Measurements from ENCODE around the gene TRMT61B.

The TRMT61B gene

DNA sequence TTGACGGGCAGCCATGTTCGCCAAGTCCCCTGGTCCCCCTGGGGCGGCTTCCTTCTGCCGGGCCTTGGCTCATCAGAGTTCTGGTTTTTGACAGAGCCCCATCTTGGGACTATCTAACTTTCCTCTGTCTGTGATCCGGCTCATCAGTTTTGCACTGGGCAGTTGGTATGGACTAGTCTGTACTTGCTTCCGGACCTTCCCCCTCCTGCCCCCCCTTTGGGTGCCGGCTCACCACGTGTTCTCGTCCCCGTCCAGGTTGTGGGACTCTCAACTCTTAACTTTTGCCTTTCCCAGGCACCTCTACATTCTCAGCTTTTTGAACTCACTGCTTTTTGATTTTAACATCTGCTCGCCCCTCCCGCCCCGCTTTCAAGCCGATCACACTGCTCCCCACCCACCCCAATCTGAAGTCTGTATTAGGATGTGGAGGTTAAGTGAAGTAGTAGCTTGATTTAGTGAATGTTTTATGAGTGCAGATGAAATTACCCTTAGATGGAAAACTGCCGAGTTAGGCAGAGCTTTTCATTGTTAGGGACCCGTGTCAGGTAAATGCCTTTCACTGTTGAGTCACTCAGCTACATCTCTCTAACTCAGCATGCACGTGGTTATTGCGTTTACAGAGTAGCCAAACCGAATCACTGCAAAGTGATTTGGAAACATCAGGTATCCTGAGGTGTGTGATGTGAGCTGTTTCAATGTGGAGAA, 25.2 kb upstream of the TRMT61B start:
- Mint-ChIP-seq H3K27me3 (ENCODE audit: low read depth) (no peaks in the 10 kb centered on the region), H3K4me1 (ENCODE audit: low read depth) (peaks cover 31% of the 10 kb centered on the region), H3K27ac (peak overlapping the region; percentile 99), H3K36me3 (ENCODE audit: low read depth) (peaks cover 10% of the 10 kb centered on the region), H3K9me3 (no peaks in the 10 kb centered on the region), H3K4me3 (peak overlapping the region; percentile 98)
- peak; percentile 41 for DNase-seq (ENCODE audit: low spot score)

DNA sequence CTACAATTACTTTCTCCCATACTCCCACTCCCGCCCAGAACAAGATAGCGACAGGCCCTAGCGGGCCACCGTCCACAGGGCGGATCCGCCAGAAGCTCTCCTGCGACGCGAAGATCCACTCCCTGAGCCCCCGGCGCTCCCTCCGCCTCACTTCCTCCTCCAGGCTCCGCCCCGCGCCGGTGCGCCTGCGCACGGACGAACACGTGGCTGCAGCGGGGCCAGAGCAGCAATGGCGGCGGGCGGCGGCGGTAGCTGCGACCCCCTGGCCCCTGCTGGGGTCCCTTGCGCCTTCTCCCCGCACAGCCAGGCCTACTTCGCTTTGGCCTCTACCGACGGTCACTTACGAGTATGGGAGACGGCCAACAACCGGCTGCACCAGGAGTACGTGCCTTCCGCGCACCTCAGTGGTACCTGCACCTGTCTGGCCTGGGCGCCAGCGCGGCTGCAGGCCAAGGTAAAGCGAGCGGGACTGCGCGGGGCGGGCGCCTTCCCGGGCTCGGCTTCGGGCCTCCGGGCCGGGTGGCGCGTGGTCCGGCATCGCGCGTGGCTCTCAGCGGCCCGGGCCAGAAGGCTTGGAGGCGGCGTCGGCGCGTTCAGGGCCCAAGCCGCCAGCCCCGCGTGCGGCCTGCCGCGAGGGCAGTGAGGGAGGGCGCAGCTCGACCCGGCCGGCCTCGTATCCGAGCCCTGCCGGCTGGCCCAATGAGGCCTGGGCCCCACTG, 24.5 kb upstream of the TRMT61B start, which contains the start of gene WDR43:
Gene WDR43 (plus strand): TSS at position 198 of the 719 bp plus-strand sequence. CDS start 32 bp downstream, at position 230.
- H3K27me3 Mint-ChIP-seq (ENCODE audit: low read depth), result peaks cover 2% of the 10 kb centered on the region
- H3K9me3 Mint-ChIP-seq, result no peaks in the 10 kb centered on the region
- H3K36me3 Mint-ChIP-seq (ENCODE audit: low read depth), result peaks cover 10% of the 10 kb centered on the region
- H3K4me1 Mint-ChIP-seq (ENCODE audit: low read depth), result peaks cover 31% of the 10 kb centered on the region
- peak within 1 kb of the TSS; percentile 98 for H3K4me3 Mint-ChIP-seq
- peak; percentile 98 for DNase-seq (ENCODE audit: low spot score)
- peak within 1 kb of the TSS; percentile 99 for H3K27ac Mint-ChIP-seq

DNA sequence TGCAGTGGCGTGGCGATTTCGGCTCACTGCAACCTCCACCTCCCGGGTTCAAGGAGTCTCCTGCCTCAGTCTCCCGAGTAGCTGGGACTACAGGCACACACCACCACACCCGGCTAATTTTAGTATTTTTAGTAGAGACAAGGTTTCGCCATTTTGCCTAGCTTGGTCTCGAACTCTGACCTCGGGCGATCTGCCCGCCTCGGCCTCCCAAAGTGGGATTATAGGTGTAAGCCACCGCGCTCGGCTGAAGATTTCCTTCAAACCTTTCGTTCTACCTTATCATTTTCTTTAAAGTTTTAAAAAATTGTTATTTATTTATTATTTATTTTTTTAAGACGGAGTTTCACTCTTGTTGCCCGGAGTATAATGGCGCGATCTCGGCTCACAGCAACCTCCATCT, 23.4 kb upstream of the TRMT61B start:
- H3K9me3 Mint-ChIP-seq, result no peaks in the 10 kb centered on the region
- H3K27ac Mint-ChIP-seq, result no peak overlapping the region
- peak overlapping the region; percentile 47 for H3K4me3 Mint-ChIP-seq
- DNase-seq (ENCODE audit: low spot score), result no peak
- peaks cover 8% of the 10 kb centered on the region for H3K36me3 Mint-ChIP-seq (ENCODE audit: low read depth)
- peaks cover 25% of the 10 kb centered on the region for H3K4me1 Mint-ChIP-seq (ENCODE audit: low read depth)
- peaks cover 7% of the 10 kb centered on the region for H3K27me3 Mint-ChIP-seq (ENCODE audit: low read depth)

- no peak for DNase-seq (ENCODE audit: low spot score)
- no peak overlapping the region for H3K27ac Mint-ChIP-seq
These were observed 10.1 kb upstream of the TRMT61B start for GRCh38 chr2:28880193-28880592.

GRCh38 chr2:28871620-28872019, 1.5 kb upstream of the TRMT61B start:
- Mint-ChIP-seq H3K36me3 (ENCODE audit: low read depth) (peaks cover 10% of the 10 kb centered on the region), H3K27me3 (ENCODE audit: low read depth) (peaks cover 22% of the 10 kb centered on the region), H3K27ac (no peak overlapping the region), H3K9me3 (no peaks in the 10 kb centered on the region), H3K4me3 (peak overlapping the region; percentile 98), H3K4me1 (ENCODE audit: low read depth) (peaks cover 15% of the 10 kb centered on the region)
- DNase-seq (ENCODE audit: low spot score), result no peak

More at GRCh38 chr2:28880193-28880592, 10.1 kb upstream of the TRMT61B start:
- Mint-ChIP-seq H3K36me3 (ENCODE audit: low read depth) (no peaks in the 10 kb centered on the region), H3K9me3 (no peaks in the 10 kb centered on the region), H3K4me1 (ENCODE audit: low read depth) (no peaks in the 10 kb centered on the region), H3K27me3 (ENCODE audit: low read depth) (peaks cover 32% of the 10 kb centered on the region), H3K4me3 (no peak overlapping the region)

DNA sequence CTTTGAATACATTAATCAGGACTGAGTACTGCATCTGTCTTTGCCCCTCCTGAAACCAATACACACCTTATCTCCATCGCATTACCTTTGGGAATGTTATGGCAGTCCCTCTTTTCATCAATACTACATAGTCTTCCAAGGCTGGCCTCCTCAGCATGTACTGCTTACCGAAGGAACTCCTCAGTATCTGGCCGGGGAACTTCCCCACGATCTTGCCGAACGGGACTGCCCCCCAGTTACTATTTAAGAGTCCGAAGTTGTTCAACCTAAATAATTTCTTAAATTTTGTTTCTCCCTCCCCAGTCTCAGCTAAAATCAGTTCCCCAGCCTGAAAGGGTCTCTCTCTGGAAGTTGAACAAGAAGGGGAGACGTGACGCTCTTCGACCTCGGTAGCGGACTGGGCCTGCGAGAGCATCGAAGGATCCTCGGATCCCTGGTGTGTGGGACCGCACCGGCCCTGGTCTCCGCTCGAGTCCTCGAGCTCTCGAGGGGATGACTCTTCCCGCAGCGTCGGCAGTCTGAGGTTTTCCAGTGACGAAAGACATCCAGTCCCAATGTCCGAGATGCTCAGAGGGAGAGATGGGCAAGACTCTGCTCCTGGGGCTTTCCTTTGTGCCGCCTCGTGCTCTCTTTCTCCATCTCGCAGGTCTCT, 489 bp downstream of the TRMT61B start:
- H3K36me3 Mint-ChIP-seq (ENCODE audit: low read depth), result peaks cover 12% of the 10 kb centered on the region
- no peak for DNase-seq (ENCODE audit: low spot score)
- H3K4me3 Mint-ChIP-seq, result peak overlapping the region; percentile 98
- peaks cover 3% of the 10 kb centered on the region for H3K27me3 Mint-ChIP-seq (ENCODE audit: low read depth)
- no peaks in the 10 kb centered on the region for H3K9me3 Mint-ChIP-seq
- peak overlapping the region; percentile 95 for H3K27ac Mint-ChIP-seq
- peaks cover 21% of the 10 kb centered on the region for H3K4me1 Mint-ChIP-seq (ENCODE audit: low read depth)

- Mint-ChIP-seq H3K4me3 (peak overlapping the region; percentile 98), H3K4me1 (ENCODE audit: low read depth) (peaks cover 26% of the 10 kb centered on the region), H3K36me3 (ENCODE audit: low read depth) (peaks cover 18% of the 10 kb centered on the region), H3K27me3 (ENCODE audit: low read depth) (no peaks in the 10 kb centered on the region), H3K9me3 (no peaks in the 10 kb centered on the region), H3K27ac (peak overlapping the region; percentile 72)
- no peak for DNase-seq (ENCODE audit: low spot score)
These were observed 1.5 kb downstream of the TRMT61B start for GRCh38 chr2:28868611-28869010.

GRCh38 chr2:28855977-28856376, 14.1 kb downstream of the TRMT61B start:
- DNase-seq (ENCODE audit: low spot score), result no peak
- no peaks in the 10 kb centered on the region for H3K4me1 Mint-ChIP-seq (ENCODE audit: low read depth)
- H3K36me3 Mint-ChIP-seq (ENCODE audit: low read depth), result peaks cover 14% of the 10 kb centered on the region
- no peaks in the 10 kb centered on the region for H3K27me3 Mint-ChIP-seq (ENCODE audit: low read depth)
- no peak overlapping the region for H3K27ac Mint-ChIP-seq
- H3K9me3 Mint-ChIP-seq, result no peaks in the 10 kb centered on the region
- no peak overlapping the region for H3K4me3 Mint-ChIP-seq

GRCh38 chr2:28855193-28855592, 14.9 kb downstream of the TRMT61B start:
- no peak overlapping the region for H3K27ac Mint-ChIP-seq
- no peaks in the 10 kb centered on the region for H3K4me1 Mint-ChIP-seq (ENCODE audit: low read depth)
- no peak overlapping the region for H3K4me3 Mint-ChIP-seq
- H3K9me3 Mint-ChIP-seq, result no peaks in the 10 kb centered on the region
- H3K36me3 Mint-ChIP-seq (ENCODE audit: low read depth), result peaks cover 7% of the 10 kb centered on the region
- DNase-seq (ENCODE audit: low spot score), result no peak
- no peaks in the 10 kb centered on the region for H3K27me3 Mint-ChIP-seq (ENCODE audit: low read depth)

GRCh38 chr2:28842042-28842441, 28.1 kb downstream of the TRMT61B start:
- Mint-ChIP-seq H3K4me1 (ENCODE audit: low read depth) (peaks cover 4% of the 10 kb centered on the region), H3K9me3 (no peaks in the 10 kb centered on the region), H3K4me3 (no peak overlapping the region), H3K36me3 (ENCODE audit: low read depth) (no peaks in the 10 kb centered on the region), H3K27ac (no peak overlapping the region), H3K27me3 (ENCODE audit: low read depth) (no peaks in the 10 kb centered on the region)
- no peak for DNase-seq (ENCODE audit: low spot score)

- Mint-ChIP-seq H3K9me3 (no peaks in the 10 kb centered on the region), H3K4me3 (no peak overlapping the region), H3K27me3 (ENCODE audit: low read depth) (no peaks in the 10 kb centered on the region), H3K36me3 (ENCODE audit: low read depth) (no peaks in the 10 kb centered on the region), H3K4me1 (ENCODE audit: low read depth) (peaks cover 4% of the 10 kb centered on the region), H3K27ac (no peak overlapping the region)
- no peak for DNase-seq (ENCODE audit: low spot score)
These were observed 31.1 kb downstream of the TRMT61B start for GRCh38 chr2:28838971-28839370.

DNA sequence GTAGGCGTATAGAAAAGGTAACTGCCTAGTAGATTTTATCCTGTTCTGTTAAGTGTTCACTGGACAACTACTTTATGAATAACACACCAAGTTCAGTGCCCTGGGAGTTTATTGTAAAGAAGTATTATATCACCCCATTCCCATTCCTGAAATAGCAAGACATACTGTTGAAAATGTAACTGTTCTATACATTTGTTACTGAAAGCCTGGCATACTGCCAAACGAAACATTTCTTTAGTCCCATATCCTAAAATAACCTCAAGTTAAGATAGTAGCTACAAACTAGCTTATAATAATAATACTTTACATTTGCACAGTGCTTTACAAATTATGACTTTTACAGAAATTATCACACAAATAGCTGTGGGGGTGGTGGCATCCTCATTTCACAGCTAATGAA, 34.3 kb downstream of the TRMT61B start:
- Mint-ChIP-seq H3K9me3 (no peaks in the 10 kb centered on the region), H3K36me3 (ENCODE audit: low read depth) (no peaks in the 10 kb centered on the region), H3K27me3 (ENCODE audit: low read depth) (no peaks in the 10 kb centered on the region), H3K4me1 (ENCODE audit: low read depth) (no peaks in the 10 kb centered on the region), H3K27ac (no peak overlapping the region), H3K4me3 (no peak overlapping the region)
- DNase-seq (ENCODE audit: low spot score), result no peak

DNA sequence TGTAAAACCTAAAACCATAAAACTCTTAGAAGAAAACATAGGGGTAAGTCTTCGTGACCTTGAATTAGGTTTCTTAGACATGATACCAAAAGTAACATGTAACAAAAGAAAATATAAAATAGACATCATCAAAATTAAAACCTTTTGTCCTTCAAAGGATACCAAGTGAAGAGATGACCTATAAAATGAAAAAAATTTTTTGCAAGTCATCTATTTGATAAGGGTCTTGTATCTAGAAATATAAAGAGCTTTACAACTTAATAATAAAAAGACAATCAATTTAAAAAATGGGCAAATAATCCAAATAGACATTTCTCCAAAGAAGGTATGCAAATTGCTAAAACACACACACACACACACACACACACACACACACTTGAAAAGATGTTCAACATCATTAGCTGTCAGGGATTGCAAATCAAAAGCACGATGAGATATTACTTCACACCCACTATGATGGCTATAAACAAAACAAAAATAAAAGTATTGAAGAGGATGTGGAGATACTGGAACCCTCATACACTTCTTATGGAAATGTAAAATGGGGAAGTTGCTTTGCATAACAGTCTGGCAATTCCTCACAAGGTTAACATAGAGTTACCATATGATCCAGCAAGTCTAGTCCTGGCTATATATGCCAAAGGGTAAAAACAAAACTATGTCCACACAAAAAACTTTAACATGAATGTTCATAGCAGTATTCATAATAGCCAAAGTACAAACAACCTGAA, 36.2 kb downstream of the TRMT61B start:
- no peaks in the 10 kb centered on the region for H3K9me3 Mint-ChIP-seq
- no peak overlapping the region for H3K4me3 Mint-ChIP-seq
- no peaks in the 10 kb centered on the region for H3K36me3 Mint-ChIP-seq (ENCODE audit: low read depth)
- H3K27ac Mint-ChIP-seq, result no peak overlapping the region
- no peaks in the 10 kb centered on the region for H3K27me3 Mint-ChIP-seq (ENCODE audit: low read depth)
- no peaks in the 10 kb centered on the region for H3K4me1 Mint-ChIP-seq (ENCODE audit: low read depth)
- DNase-seq (ENCODE audit: low spot score), result no peak

Data from T-helper 2 cell treated with Interferon-gamma antibody and Interleukin-4, amounts not matched to agents 5 μg/mL and 100 μg/mL, for 36 hours (primary cell).